ENCODE data around the gene NT5DC4. TPM values are rescaled to one million over a fixed set of nuclear protein-coding genes. Genes with fewer than 3 reads are reported as not detected.

NT5DC4 gene
- total and polyA plus RNA-seq, 2 of the 8 experiments (the other 6 are each of a cell fraction or from before 2014, with no cell fraction given) = not detected

DNA sequence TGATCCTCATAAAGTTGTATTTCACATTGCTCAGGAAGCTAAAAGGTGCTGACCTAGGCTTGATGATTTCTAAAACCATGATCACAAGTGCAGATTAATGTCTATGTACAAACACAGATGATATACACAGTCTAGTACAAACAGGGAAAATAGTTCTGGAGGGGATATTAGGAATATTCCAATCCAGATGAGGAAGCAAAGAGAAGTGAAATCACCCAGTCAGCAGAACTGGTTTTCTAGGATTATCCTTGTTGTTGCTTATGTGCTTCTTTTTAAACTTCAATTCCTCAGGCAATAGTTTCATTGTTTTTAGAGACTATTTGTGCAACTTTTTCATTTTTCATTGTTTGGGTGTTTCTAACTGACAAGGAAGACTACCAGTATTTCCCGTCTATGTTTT, 58.8 kb downstream of the NT5DC4 start:
- CTCF ChIA-PET (ENCODE audit: partially characterized antibody) = interaction anchor here (1.7 kb wide), 1 partner anchor 179 kb away, joined by 4 read pairs; no protein-coding TSS in a partner anchor
- TF ChIP-seq SP2 (IDR thresholded peaks at IDR 0.05; ENCODE audit: low read length) (no peak), SIRT6 (IDR thresholded peaks at IDR 0.05; ENCODE audit: low read length) (no peak), FOSL1 (IDR thresholded peaks at IDR 0.05; ENCODE audit: insufficient read depth, low read depth, low read length) (no peak), SP4 (IDR thresholded peaks at IDR 0.05; ENCODE audit: low read length) (no peak), PHF8 (conservative IDR thresholded peaks at IDR 0.05; ENCODE audit: low read depth, low read length) (no peak), HDAC2 (IDR thresholded peaks at IDR 0.05; ENCODE audit: borderline replicate concordance in 1 of 2, low read depth in 2 of 2, low read length in 2 of 2) (no peak), SIX5 (IDR thresholded peaks at IDR 0.05; ENCODE audit: low read depth, low read length) (no peak), MAFK (IDR thresholded peaks at IDR 0.05; ENCODE audit: low read depth, low read length) (no peak), RAD21 (IDR thresholded peaks at IDR 0.05 in 1 of 2, conservative IDR thresholded peaks at IDR 0.05 in 1 of 2; ENCODE audit: low read depth in 2 of 2, low read length in 2 of 2) (no peak), HDAC6 (IDR thresholded peaks at IDR 0.05; ENCODE audit: low read depth, low read length) (no peak), ZNF274 (IDR thresholded peaks at IDR 0.05; ENCODE audit: borderline replicate concordance, extremely low read depth, low read length) (no peak), EP300 (IDR thresholded peaks at IDR 0.05; ENCODE audit: borderline replicate concordance in 1 of 2, low read depth in 2 of 2, low read length in 2 of 2) (no peak)
- TF ChIP-seq, protein P1, sequence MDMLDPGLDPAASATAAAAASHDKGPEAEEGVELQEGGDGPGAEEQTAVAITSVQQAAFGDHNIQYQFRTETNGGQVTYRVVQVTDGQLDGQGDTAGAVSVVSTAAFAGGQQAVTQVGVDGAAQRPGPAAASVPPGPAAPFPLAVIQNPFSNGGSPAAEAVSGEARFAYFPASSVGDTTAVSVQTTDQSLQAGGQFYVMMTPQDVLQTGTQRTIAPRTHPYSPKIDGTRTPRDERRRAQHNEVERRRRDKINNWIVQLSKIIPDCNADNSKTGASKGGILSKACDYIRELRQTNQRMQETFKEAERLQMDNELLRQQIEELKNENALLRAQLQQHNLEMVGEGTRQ (IDR thresholded peaks at IDR 0.05; ENCODE audit: low read length) = no peak

More for the DNA sequence above, 58.8 kb downstream of the NT5DC4 start:
- POLR2A ChIA-PET (ENCODE audit: partially characterized antibody) = no interaction called here
- Histone ChIP-seq H2BK120ac (replicated peaks; ENCODE audit: low read depth, low read length) (no peak overlapping the region), H4K5ac (ENCODE audit: insufficient read length, low read depth, low read length) (no peak overlapping the region), H3K4me2 (ENCODE audit: insufficient read depth in 1 of 2, low read depth in 2 of 2, low read length in 2 of 2) (no peak overlapping the region), H3K23me2 (ENCODE audit: low read depth, low read length) (no peaks in the 10 kb centered on the region; the same call in 1 of the 2 replicates), H3K9ac (replicated peaks in 1 of 4; ENCODE audit: extremely low read depth in 1 of 4, low read depth in 3 of 4, low read length in 3 of 4) (no peak overlapping the region), H3K4ac (replicated peaks; ENCODE audit: insufficient read length, low read depth, low read length) (no peak overlapping the region), H2BK12ac (ENCODE audit: low read depth, low read length) (no peak overlapping the region), H3K4me1 (replicated peaks in 1 of 4; ENCODE audit: control insufficient read depth in 3 of 4, insufficient read depth in 4 of 4, low read length in 3 of 4) (peaks cover 0 to 5% (median 0%) of the 10 kb centered on the region in 4 experiments; a peak in 3 of 7 replicates), H3K79me2 (ENCODE audit: control insufficient read depth in 1 of 2, insufficient read depth in 2 of 2, low read length in 2 of 2) (no peaks in the 10 kb centered on the region), H3K27me3 (replicated peaks in 1 of 4; ENCODE audit: control insufficient read depth in 3 of 4, extremely low read depth in 1 of 4, insufficient read depth in 3 of 4, low read length in 3 of 4) (no peaks in the 10 kb centered on the region), H2AFZ (ENCODE audit: low read length) (no peak overlapping the region), H4K91ac (replicated peaks; ENCODE audit: insufficient read length, low read length) (no peak overlapping the region), H2BK5ac (ENCODE audit: low read depth, low read length) (no peak overlapping the region), H3K4me3 (ENCODE audit: extremely low read depth in 1 of 4, insufficient read depth in 2 of 4, low read depth in 3 of 4, low read length in 4 of 4) (no peak overlapping the region), H3K36me3 (ENCODE audit: control insufficient read depth in 2 of 4, insufficient read depth in 4 of 4, low read length in 3 of 4) (no peaks in the 10 kb centered on the region), H2AK5ac (ENCODE audit: low read depth, low read length) (no peak overlapping the region), H3K27ac (ENCODE audit: low read depth, low read length) (no peak overlapping the region), H4K20me1 (replicated peaks in 1 of 2; ENCODE audit: control insufficient read depth in 1 of 2, insufficient read depth in 2 of 2, low read length in 2 of 2) (no peaks in the 10 kb centered on the region), H3K9me3 (ENCODE audit: insufficient read depth in 2 of 2, low read depth in 1 of 2, low read length in 1 of 2) (no peaks in the 10 kb centered on the region), H3K23ac (ENCODE audit: insufficient read length) (no peak overlapping the region), H2BK15ac (ENCODE audit: low read length) (no peak overlapping the region), H2BK20ac (ENCODE audit: low read length) (no peak overlapping the region), H3K79me1 (ENCODE audit: low read depth, low read length) (no peaks in the 10 kb centered on the region), H3K18ac (ENCODE audit: extremely low read depth, low read length) (no peak overlapping the region), H3K56ac (replicated peaks; ENCODE audit: insufficient read length, low read depth, low read length) (no peak overlapping the region), H3K14ac (ENCODE audit: insufficient read length) (no peak overlapping the region), H4K8ac (ENCODE audit: extremely low read depth, insufficient read depth, low read length) (no peak overlapping the region)
- no peak for DNase-seq (ENCODE audit: low read depth in 1 of 2, low spot score in 2 of 2)
- FAIRE-seq = no peak
- 82% methylated on average over 1 of the region's 1 CpG; no CpG with 5 or more reads in 1 of the 2 experiments for WGBS, 2 experiments (ENCODE audit: extremely low coverage in 1 of 2, insufficient coverage in 1 of 2, insufficient read length in 1 of 2, insufficient replicate concordance in 2 of 2, low coverage in 1 of 2, low lambda C conversion rate in 2 of 2, missing lambda C conversion rate in 1 of 2)

All from H1 (cell line).